ENCODE data around the gene MORC3.
"Not testable (repeated sequence)": the region's sequence is repeated elsewhere in the genome, so short reads cannot be mapped to it uniquely, and the experiment has no call there.

MORC3 gene

DNA sequence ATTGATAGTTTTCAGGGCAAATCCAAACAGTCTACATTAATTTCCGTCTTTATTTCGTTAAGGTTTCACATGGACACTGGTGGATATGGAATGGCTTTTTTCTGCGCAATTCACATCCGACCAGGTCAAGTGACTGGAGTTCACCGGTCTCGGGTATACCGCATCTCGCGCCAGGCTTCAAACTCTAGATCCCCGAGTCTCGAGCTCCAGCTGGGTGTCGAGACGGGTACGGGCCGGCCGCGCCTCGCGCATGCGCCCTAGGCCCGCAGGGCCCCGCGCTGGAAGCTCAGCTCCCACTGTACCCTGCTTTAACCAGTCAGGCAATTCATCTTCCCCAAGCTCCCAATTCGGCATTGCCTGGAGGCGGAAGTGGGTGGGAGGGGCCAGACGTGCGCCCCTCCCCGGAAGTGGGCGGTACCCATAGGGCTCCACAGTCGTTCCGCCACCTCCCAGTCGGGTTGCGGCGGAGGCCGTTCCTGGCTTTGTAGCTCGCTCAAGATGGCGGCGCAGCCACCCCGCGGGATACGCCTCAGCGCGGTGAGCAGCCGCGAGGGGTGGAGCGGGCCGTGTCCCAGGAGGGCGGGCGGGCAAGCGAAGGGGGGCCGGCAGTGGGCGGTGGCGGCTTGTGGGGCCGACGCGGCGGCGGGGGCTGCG lies at the start of gene MORC3:
Gene MORC3, plus strand, starts transcription at position 431 of the 654 bp plus-strand sequence. Its CDS starts 68 bp downstream, at position 499.
- peak; percentile 99 for DNase-seq

DNA sequence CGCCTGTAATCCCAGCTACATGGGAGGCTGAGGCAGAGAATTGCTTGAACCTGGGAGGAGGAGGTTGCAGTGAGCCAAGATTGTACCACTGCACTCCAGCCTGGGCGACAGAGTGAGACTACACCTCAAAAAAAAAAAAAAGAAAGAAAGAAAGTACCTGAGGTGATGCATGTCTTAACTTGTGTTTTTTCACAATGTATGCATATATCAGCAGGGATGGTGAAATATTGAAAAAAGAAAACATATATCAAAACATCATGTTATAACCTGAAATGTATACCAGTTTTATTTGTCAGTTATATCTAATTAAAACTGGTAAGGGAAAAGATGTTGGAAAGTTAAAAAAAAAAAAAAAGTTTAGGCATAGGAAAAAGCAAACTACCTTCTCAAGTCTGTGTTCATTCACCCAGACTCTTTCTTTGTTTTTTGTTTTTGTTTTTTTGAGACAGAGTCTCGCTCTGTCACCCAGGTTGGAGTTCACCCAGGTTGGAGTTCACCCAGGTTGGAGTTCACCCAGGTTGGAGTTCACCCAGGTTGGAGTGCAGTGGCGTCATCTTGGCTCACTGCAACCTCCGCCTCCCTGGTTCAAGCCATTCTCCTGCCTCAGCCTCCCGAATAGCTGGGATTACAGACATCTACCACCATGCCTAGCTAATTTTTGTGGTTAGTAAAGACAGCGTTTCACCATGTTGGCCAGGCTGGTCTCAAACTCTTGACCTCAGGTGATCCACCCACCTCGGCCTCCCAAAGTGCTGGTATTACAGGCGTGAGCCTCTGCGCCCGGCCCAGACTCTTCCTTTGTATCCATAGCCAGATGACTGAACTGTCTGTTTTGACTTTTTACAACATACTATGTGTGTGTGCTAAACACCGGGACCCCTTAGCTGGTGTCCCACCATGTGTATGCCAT lies 49.0 kb upstream of the MORC3 start:
- not testable (repeated sequence) for DNase-seq

DNA sequence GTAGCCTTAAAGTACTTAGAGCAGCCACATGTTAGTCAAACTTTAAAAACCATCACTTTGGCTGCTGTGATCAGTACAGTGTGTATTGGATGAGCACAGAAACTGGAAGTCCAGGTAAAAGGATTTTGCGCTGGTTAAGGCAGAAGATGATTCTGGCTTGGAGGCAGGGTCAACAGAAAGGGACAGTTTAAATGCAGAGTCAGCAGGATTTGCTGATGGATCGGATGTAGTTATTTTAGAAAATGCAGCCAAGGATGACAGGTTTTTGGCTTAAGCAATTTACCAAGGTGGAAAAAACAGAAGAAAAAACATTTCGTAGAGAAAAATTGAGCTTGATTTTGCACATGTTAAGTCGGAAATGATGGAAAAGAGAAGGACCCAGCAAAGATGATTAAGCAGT lies 45.9 kb upstream of the MORC3 start:
- no peak for DNase-seq

DNA sequence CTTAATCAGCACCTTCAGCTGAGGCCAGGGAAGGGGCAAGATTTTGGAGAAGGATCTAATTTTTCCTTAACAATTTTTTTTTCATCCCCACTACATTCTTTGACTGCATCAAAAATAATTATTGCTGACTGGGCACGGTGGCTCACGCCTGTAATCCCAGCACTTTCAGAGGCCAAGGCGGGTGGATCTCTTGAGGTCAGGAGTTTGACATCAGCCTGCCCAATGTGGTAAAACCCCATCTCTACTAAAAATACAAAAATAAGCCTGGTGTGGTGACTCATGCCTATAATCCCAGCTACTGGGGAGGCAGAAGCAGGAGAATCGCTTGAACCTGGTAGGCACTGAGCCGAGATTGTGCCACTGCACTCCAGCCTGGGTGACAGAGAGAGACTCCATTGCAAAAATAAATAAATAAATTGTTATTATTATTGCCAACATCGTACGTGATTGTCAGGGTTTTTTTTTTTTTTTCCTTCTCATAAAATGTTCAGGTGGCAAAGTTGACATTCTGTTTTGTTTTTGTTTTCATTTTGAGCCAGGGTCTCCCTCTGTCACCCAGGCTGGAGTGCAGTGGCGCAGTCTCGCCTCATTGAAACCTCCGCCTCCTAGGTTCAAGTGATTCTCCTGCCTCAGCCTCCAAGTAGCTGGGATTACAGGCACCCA lies 37.3 kb upstream of the MORC3 start:
- no peak for DNase-seq

GRCh38 chr21:36283231-36283622 lies 36.8 kb upstream of the MORC3 start:
- DNase-seq = not testable (repeated sequence)

GRCh38 chr21:36288651-36289243 lies 31.2 kb upstream of the MORC3 start:
- DNase-seq = no peak

DNA sequence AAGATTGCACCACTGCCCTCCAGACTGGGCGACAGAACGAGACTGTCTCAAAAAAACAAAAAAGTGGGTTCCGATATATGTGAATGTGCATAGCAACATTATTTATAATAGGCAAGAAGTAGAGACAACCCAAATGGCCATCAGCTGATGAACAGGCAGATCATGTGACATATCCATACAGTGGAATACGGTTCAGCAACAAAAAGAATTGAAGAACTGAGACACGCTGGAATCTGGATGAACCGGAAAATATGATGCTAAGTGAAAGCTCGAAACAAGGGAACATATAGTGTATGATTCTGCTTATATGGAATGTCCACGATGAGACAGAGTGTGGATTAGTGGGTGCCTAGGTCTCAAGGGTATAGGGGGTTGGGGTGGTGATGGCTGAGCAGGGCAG lies 28.5 kb upstream of the MORC3 start:
- DNase-seq = no peak

- DNase-seq = no peak
Measured at GRCh38 chr21:36297406-36297937, 22.5 kb upstream of the MORC3 start.

DNA sequence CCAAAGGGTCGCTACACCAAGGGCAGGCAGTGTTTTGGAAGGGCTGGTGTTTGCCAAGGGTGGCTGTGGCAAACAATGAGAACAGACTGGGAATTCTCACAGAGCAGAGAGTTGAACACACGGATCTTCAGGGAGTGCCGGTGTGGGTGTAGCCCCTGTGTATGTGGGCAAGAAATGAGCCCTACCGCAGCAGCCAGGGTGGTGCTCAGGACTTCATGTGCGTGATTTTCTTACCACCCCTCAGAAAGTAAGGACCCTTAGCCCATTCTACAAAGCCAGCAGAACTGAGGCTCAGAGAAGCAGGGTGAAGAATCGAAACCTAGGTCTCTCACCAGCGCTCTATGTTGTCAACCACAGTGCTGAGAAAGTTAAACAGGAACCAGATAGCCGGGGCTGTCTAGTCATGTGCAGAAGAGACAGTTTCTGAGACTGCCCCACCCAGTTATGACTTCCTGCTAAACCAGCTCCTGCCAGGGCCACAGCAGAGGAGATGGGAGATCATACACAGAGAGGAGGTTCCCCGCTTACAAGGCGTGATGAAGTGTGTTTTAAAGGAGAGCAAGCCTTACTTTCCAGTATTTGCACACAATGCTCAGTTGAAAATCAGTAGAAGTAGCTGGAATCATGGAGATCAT lies 21.9 kb upstream of the MORC3 start:
- no peak for DNase-seq

- no peak for DNase-seq
Measured at GRCh38 chr21:36306872-36307534, 13.0 kb upstream of the MORC3 start.

- no peak for DNase-seq
Measured at GRCh38 chr21:36310016-36310415, 10.0 kb upstream of the MORC3 start.

GRCh38 chr21:36313446-36313845 lies 6.6 kb upstream of the MORC3 start:
- not testable (repeated sequence) for DNase-seq

DNA sequence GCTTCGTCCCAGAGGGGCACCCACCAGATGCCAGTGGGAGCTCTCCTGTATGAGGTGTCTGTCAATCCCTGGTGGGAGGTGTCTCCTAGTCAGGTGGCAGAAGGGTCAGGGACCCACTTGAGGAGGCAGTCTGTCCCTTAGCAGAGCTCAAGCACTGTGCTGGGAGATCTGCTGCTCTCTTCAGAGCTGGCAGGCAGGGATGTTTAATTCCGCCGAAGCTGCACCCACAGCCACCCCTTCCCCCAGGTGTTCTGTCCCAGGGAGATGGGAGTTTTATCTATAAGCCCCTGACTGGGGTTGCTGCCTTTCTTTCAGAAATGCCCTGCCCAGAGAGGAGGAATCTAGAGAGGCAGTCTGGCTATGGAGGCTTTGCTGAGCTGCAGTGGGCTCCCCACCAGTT lies 4.0 kb upstream of the MORC3 start:
- DNase-seq = not testable (repeated sequence)

DNA sequence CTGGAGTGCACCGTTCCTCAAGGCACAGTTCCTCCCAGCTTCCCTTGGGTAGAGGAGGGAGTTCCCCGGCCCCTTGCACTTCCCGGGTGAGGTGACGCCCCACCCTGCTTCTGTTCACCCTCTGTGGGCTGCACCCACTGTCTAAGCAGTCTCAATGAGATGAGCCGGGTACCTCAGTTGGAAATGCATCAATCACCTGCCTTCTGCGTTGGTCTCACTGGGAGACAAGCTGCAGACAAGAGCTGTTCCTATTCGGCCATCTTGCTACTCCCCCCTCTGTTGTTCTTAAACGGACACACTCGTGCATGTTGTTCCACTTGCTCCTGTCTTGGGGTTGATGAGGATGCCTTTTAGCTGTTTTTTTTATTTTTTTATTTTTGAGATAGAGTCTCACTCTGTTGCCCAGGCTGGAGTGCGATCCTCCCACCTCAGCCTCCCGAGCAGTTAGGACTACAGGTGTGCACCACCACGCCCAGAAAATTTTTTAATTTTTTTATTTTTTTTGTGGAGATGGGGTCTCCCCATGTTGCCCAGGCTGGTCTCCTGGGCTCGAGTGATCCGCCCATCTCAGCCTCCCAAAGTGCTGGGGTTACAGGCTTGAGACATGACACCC lies 3.0 kb upstream of the MORC3 start:
- no peak for DNase-seq

- DNase-seq = not testable (repeated sequence)
Measured at GRCh38 chr21:36319406-36319766, 611 bp upstream of the MORC3 start.

DNA sequence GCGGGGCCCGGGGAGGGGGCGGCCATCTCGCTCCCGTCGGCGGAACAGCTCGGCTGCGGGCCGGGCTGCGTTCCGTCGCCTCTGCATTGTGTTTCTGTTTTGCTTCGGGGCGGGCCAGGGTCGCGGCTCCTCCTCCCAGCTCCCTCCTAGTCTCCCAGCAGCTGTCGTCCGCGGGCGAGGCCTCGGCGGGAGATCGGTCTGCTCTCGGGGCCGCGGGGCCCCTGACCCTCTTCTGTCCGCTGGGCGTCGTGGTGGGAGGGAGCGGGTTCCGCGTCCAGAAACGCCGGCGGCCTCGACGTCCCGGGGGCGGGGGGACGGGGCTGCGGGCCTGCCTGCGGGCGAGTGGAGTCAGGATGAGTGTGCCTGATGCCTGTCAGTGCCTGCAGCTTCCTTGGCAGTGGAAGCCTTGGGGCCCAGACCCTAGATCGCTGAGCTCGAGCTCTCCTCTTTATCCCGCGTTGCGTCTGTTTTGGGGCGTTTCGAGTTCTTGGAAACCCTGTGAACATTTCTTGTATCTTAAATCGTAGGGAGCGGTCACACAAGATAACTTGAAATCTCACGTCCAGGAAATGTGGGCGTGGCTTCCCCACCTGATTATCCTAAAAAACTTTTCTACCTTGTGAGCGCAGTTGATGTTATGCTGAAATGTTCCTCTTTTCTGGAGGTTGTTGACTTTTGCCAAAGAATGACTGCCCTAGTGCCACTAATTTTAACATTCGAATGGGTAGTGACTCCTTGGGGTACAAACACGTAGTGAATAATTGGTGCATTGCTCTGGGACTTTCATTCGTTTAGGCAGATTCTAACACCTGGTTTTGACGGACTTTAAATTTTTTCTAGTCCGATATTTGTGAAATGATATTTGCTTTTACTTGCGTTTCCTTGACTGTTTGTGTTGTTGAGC lies 676 bp downstream of the MORC3 start:
- no peak for DNase-seq

GRCh38 chr21:36321325-36322082 lies 1.5 kb downstream of the MORC3 start:
- peak; percentile 55 for DNase-seq

GRCh38 chr21:36322083-36322424 lies 2.1 kb downstream of the MORC3 start:
- DNase-seq = no peak

DNA sequence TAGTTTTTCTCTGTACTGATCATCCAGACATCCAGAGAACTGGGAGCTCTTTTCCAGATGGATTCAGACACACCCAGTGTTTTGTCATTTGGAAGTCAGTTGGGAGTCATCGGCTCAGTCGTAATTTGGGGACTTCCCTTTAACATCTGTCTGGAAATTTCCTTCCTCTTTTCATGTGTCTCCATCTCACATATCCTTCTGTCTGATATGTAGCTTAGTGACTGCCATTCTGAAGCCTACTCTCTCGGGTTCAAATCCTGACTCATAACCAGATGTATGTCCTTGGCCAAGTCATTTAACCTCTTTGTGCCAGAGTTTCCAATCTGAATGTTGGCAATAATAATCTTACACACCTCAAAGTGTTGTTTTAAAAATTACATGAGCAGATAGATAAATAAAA lies 3.0 kb downstream of the MORC3 start:
- no peak for DNase-seq
